GM21447 (cell line): ENCODE measurements around the gene NFS1.
"Not testable (repeated sequence)": the region's sequence is repeated elsewhere in the genome, so short reads cannot be mapped to it uniquely, and the experiment has no call there.

Experiments
- ATAC-seq: cut with Tn5 transposase; IDR thresholded peaks from one replicate; pipeline ENCODE4 v1.9.1; 2021; ENCODE audit not compliant: unreplicated experiment

Gene NFS1

DNA sequence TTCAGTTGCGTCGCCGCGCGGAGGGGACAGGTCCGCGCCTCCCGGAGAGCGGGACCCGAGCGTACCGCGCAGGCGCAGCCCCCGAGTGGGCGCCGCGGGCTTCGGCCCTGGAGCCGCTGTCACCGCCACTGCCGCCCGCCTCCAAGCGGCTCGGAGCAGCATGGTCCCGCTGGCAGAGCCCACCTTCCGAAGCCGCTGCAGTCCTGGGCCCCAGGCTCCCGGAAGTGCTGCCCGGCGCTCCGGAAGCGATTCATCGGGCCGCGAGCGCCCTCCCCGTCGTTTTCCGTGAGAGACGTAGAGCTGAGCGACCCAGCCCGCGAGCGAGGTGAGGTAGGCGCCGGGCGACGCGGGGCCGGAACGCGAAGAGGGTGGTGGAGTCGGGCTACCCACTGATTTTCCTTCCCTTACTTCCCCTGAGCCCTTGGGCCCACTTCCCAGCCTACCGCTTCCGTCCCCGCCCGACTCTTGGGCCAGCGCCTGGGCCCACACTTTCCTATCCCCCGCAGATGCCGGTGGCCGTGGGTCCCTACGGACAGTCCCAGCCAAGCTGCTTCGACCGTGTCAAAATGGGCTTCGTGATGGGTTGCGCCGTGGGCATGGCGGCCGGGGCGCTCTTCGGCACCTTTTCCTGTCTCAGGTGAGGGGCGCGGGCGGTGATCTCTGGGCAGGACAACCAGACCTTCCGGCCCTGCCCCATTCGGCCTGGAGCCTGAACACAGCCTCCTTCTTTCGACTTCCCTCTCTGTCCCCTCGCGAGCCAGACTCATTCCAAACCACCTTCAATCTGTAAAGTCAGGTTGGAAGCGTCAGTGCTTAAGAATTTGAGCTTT is at the start of gene NFS1, which contains the start of gene ROMO1:
NFS1 (minus strand) TSS at position 226 of the 830 bp plus-strand sequence; CDS start at position 162, 64 bp downstream.
ROMO1 (plus strand) TSS at position 279 of the 830 bp plus-strand sequence; CDS start at position 507, 228 bp downstream.
- ATAC-seq = peak; percentile 82

GRCh38 chr20:35744492-35744841 is 45.3 kb upstream of the NFS1 start:
- not testable (repeated sequence) for ATAC-seq

DNA sequence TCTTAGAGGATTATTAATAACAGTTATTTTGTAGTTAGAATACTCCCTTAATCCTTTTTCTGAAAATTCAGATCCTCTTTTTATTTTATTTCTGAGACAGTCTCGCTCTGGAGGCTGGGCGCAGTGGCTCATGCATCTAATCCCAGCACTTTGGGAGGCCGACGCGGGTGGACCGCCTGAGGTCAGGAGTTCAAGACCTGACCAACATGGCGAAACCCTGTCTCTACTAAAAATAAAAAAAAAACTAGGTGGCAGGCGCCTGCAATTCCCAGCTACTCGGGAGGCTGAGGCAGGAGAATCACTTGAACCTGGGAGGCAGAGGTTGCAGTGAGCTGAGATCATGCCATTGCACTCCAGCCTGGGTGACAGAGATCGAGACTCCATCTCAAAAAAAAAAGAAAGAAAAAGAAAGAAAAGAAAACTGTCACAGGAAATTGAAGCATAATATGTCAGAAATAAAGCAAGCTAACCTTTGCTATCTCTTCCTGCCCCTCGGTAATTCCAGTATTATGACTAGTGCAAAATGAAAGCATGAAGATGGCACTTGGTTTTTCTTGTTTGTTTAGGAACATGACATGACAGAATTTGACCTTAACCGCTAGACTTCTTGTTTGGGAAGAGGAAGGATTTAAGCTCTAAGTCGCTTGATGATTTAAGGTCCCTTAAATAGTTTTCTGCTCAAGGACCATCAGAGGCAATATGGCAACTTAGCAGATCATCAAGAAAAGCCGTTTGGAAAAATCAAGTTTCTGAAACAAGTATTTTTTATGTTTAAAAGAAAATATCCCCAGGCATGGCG is 44.7 kb upstream of the NFS1 start:
- no peak for ATAC-seq

DNA sequence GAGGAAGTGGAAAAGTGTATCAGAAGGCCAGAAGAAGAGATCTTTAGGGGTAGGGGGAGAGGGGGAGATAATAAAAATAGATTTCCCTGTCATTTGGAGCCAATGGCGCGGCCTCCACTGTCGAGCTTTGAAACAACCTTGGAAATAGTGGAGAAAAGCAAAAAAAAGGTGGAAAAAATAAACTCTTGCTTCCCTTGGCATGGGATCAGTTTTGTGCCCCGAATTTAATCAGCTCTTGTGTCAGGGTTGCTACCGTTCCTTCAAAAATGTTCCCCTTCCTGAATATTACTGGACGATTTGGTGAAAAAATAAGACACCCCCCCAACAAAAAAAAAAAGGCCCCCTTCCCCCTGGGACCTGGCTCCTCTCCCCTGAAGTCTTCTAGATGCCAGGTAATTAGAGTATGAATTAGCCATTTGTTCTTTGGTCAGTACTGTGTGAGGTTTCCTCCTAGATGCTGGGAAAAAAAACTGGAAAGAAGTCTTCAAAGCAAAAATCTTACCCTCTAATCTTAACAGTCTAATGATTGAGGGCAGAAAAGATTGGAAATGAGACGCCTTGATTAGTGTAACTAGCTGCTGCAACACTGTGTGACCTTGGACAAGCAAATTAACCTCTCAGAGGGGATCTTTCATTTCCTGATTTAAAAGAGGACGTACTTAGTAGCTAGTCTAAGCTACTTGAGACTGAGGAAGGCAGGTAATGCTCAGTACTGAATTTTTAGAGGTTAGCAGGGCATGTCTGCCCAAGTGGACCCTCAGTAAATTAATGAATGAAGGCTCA is 43.8 kb upstream of the NFS1 start:
- ATAC-seq = no peak

DNA sequence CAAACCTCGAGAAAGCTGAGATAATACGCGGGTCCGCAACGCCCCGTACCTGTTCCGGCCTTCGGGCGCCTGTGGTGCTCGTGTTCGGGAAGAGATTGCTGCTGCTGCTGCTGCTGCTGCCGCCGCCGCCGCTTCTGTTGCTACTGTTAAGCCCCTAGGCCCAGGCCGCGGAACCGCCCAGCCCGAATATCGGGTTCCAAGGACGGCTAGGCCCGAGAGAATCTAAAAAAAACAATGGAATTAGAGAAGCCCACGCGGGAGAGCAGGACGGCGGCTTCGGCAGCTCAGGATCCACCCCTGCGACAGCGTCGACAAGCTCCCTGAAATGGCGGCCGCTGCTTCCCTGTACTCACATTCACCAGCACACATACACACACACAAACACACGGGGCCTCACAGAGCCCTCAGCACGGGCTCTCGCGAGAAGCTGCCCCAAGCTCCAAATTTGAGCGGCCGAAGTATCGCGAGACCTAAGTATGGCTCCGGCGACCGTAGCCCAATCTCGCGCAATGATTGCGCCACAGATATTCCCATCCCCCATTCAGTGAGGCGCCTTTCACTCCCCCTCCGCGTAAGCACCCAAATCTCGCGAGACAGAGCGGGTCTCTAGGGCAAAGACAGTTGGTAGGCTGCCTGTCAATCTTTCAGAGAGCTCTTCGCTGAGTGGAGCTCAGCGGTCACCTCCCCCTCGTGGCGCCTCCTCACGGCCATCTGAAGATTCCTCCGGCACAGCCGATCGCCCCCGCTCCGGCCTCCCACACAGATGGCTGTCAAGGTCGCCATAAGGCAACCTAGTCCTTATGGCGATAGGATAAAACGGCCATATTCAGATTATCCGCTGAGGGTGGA is 43.0 kb upstream of the NFS1 start, which contains the start of gene RBM39:
RBM39 (minus strand) TSS at position 369 of the 849 bp plus-strand sequence. CDS start 1,386 bp downstream, outside the sequence.
- peak; percentile 79 for ATAC-seq

- no peak for ATAC-seq
Measured at GRCh38 chr20:35739294-35740163, 40.4 kb upstream of the NFS1 start.

DNA sequence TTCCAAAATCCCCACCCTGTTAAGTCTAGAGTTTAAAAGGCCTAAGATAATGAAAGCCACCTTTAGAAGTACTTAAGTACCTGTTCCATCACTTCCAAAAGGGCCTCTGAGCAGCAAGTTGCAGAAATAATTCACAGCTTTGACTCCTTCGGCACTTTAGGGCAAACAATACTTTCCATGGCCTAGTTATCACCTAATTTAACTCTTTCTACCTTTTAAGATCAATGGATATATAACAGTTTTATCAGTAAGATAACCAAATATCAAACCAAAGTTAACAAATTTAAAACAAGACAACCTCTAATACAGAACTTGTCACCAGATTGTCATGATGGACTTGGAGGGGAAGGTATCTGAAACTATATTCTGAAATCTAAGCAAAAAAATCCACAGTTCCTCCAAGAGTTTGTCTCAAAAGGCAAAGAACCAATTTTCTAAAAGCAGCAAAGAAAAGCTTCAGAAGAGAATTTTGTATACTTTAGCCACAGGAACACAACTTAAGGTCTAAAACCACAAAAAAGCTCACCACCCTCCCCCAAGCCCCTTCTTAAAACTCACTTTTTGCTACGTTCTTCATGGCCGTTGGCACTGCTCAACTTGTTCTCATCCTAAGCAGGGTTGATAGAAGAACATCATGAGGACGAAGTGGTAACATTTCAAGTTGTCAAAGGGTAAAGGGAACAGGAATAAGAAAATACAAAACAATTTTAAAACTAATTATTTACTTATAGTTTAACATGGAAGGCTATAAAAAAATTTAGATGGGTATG is 39.4 kb upstream of the NFS1 start:
- ATAC-seq = no peak

DNA sequence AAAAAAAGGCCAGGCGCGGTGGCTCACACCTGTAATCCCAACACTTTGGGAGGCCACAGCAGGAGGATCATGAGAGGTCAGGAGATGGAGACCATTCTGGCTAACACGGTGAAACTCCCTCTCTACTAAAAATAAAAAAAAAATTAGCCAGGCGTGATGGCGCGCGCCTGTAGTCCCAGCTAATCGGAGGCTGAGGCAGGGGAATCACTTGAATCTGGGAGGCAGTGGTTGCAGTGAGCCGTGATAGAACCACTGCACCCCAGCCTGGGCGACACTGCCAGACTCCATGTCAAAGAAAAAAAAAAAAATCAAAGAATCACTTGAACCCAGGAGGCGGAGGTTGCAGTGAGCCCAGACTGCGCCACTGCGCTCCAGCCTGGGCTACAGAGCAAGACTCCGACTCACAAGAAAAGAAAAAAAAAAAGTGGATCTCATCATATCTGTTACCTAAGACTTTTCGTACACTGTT is 38.7 kb upstream of the NFS1 start:
- no peak for ATAC-seq

- no peak for ATAC-seq
Measured at GRCh38 chr20:35735826-35736470, 36.8 kb upstream of the NFS1 start.

DNA sequence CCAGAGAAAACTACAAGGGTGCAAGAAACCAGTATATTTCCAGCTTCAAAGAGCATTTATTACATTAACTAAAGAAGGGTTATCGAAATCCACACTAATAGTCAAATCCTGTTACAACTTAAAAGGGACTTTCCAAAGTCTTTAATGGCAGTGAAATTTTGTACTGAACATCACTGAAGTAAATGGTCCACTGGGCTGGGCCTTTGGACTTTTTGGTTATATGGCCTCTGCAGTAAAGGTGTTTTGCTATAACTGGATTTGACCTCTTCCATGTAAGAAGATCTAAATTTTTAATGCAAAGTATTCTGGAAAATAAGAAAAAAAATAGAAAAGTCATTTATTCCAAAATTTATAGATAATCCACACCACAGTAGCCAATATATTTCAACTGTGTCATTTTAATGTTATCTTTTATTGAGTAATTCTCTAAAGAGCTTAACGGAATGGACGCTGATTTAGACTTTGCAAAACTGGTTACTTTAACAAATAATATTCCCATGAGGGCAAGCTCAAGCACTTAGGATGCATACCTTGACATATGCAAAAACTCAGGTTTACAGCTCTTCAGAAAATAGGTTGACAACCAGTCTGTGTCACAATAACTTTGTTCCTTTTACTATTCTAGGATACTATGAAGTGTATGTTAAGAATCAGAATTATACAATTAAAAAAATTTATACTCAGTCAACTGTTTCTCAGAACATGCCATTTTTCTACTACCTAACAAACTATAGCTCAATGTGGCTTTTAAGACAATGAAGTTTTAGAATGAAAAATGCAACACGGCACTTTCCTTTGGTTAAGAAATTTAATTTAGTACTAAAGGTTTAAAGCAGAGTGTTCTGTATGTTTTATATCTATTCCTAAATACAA is 35.9 kb upstream of the NFS1 start:
- ATAC-seq = no peak

DNA sequence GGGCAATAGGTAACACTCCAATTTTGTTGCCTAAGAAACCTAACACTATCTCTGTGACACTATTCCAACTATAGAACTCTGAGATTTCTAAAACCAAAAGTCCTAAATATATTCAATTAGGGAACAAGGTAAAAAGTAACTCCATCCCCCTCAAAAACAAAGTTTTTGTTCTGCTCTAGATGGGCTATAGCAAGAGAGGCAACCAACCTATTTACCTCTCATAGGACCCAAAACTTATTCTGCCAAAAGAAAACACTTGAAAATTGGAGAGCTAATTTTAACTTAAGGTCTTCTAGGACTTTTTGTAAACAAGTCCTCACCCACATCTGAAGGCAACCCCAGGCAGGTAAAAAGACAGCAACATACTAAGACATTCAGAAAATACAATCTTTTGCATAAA is 35.2 kb upstream of the NFS1 start:
- no peak for ATAC-seq

GRCh38 chr20:35732644-35732982 is 33.5 kb upstream of the NFS1 start:
- ATAC-seq = no peak

DNA sequence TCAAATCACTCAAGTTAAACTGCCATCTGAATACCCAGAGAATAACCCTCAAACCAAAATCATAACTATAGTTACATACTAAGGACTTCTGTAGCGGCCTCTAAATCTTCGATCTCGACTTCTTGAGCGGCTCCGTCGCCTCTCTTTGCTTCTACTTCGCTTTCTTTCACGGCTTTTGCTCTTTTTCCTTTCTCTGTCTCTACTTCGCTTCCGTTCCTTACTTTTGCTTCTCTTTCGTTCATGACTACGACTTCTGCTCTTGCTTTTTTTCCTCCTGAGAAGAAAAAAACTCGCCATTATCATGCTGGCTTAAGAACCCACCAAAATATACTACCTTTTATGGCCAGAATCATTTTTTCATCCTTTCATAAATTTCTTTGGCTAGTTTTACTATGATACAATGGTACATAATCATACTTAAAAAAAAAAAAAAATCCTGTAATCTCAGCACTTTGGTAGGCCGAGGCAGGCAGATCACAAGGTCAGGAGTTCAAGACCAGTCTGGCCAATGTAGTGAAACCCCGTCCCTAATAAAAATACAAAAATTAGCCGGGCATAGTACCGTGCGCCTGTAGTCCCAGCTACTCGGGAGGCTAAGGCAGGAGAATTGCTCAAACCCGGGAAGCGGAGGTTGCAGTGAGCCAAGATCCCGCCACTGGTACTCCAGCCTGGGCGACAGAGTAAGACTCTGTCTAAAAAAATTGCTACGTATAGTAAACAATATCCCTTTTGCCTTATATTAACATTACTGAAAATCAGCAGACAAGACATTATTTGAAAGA is 32.9 kb upstream of the NFS1 start:
- ATAC-seq = no peak

GRCh38 chr20:35731469-35731788 is 32.3 kb upstream of the NFS1 start:
- ATAC-seq = no peak

GRCh38 chr20:35730583-35731468 is 31.7 kb upstream of the NFS1 start:
- ATAC-seq = no peak
